DMS53 (cell line): ENCODE results near the gene FAM53B.

Experiments
- DNase-seq: peaks from one replicate; lab custom pipeline; 2025; lab: John Stamatoyannopoulos, UW

FAM53B gene

GRCh38 chr10:124678557-124679240 is 65.5 kb downstream of the FAM53B start:
- DNase-seq, result no peak

GRCh38 chr10:124677749-124678556 is 66.2 kb downstream of the FAM53B start:
- no peak for DNase-seq

- DNase-seq, result no peak
These were observed 66.9 kb downstream of the FAM53B start for GRCh38 chr10:124677293-124677699.

- DNase-seq, result no peak
These were observed 67.6 kb downstream of the FAM53B start for GRCh38 chr10:124676416-124677062.

- DNase-seq, result no peak
These were observed 68.4 kb downstream of the FAM53B start for GRCh38 chr10:124675824-124676223.

- no peak for DNase-seq
These were observed 68.9 kb downstream of the FAM53B start for GRCh38 chr10:124675261-124675660.

GRCh38 chr10:124674768-124675222 is 69.4 kb downstream of the FAM53B start:
- DNase-seq, result no peak

GRCh38 chr10:124672181-124672638 is 72.0 kb downstream of the FAM53B start:
- no peak for DNase-seq

GRCh38 chr10:124671486-124672075 is 72.6 kb downstream of the FAM53B start:
- DNase-seq, result peak; percentile 12

- DNase-seq, result no peak
These were observed 73.3 kb downstream of the FAM53B start for GRCh38 chr10:124670849-124671248.

- no peak for DNase-seq
These were observed 74.1 kb downstream of the FAM53B start for GRCh38 chr10:124669824-124670654.

- no peak for DNase-seq
These were observed 74.9 kb downstream of the FAM53B start for GRCh38 chr10:124669141-124669823.

- no peak for DNase-seq
These were observed 75.6 kb downstream of the FAM53B start for GRCh38 chr10:124668517-124669051.

GRCh38 chr10:124667425-124668345 is 76.5 kb downstream of the FAM53B start:
- no peak for DNase-seq

GRCh38 chr10:124666494-124666893 is 77.7 kb downstream of the FAM53B start:
- no peak for DNase-seq

GRCh38 chr10:124665980-124666379 is 78.2 kb downstream of the FAM53B start:
- DNase-seq, result no peak

- DNase-seq, result peak; percentile 75
These were observed 78.6 kb downstream of the FAM53B start for GRCh38 chr10:124665558-124665957.

- DNase-seq, result no peak
These were observed 79.1 kb downstream of the FAM53B start for GRCh38 chr10:124665091-124665490.

- peak; percentile 52 for DNase-seq
These were observed 80.3 kb downstream of the FAM53B start for GRCh38 chr10:124663766-124664360.
